ENCODE results near the gene BICRA.

Gene BICRA

GRCh38 chr19:47694466-47695273, 85.7 kb downstream of the BICRA start:
- H3K4me1 ChIP-seq (ENCODE audit: insufficient read depth, low read length): no peaks in the 10 kb centered on the region
- H3K9ac ChIP-seq (ENCODE audit: low read depth, low read length): no peak overlapping the region
- H3K9me3 ChIP-seq (ENCODE audit: control insufficient read depth, insufficient read depth, low read length): no peaks in the 10 kb centered on the region
- H3K36me3 ChIP-seq (ENCODE audit: insufficient read depth, low read length): peaks cover 12% of the 10 kb centered on the region; the same call in 1 of the 2 replicates

- no peaks in the 10 kb centered on the region for H3K4me1 ChIP-seq (ENCODE audit: insufficient read depth, low read length)
- peaks cover 19% of the 10 kb centered on the region for H3K36me3 ChIP-seq (ENCODE audit: insufficient read depth, low read length)
- no peak overlapping the region for H3K9ac ChIP-seq (ENCODE audit: low read depth, low read length)
- H3K9me3 ChIP-seq (ENCODE audit: control insufficient read depth, insufficient read depth, low read length): no peaks in the 10 kb centered on the region
Observed at GRCh38 chr19:47695533-47696262, 86.8 kb downstream of the BICRA start.

DNA sequence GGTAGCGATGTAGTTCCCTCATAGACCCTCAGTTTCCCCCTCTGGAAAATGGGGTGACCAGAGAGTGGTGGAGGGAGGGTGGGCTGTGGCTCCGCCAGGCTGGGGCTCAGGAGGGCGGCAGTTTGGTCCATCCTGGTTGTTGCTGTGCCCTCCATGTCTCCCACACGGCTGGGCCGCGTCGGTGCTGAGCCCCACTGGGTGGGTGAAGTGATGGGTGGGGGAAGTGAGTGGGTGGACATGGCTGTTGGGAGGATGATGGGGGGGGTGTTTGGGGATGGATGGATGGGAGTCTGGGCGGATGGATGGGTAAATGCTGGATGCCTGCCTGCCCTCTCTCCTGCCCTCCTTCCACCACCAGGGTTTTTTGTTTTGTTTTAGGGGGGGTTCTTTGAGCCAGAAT, 87.7 kb downstream of the BICRA start:
- Histone ChIP-seq H3K9me3 (ENCODE audit: control insufficient read depth, insufficient read depth, low read length) (no peaks in the 10 kb centered on the region), H3K36me3 (ENCODE audit: insufficient read depth, low read length) (peaks cover 19% of the 10 kb centered on the region), H3K4me1 (ENCODE audit: insufficient read depth, low read length) (no peaks in the 10 kb centered on the region), H3K9ac (ENCODE audit: low read depth, low read length) (no peak overlapping the region)

GRCh38 chr19:47697863-47698609, 89.1 kb downstream of the BICRA start:
- peaks cover 14% of the 10 kb centered on the region for H3K36me3 ChIP-seq (ENCODE audit: insufficient read depth, low read length)
- no peak overlapping the region for H3K9ac ChIP-seq (ENCODE audit: low read depth, low read length)
- no peaks in the 10 kb centered on the region for H3K9me3 ChIP-seq (ENCODE audit: control insufficient read depth, insufficient read depth, low read length)

DNA sequence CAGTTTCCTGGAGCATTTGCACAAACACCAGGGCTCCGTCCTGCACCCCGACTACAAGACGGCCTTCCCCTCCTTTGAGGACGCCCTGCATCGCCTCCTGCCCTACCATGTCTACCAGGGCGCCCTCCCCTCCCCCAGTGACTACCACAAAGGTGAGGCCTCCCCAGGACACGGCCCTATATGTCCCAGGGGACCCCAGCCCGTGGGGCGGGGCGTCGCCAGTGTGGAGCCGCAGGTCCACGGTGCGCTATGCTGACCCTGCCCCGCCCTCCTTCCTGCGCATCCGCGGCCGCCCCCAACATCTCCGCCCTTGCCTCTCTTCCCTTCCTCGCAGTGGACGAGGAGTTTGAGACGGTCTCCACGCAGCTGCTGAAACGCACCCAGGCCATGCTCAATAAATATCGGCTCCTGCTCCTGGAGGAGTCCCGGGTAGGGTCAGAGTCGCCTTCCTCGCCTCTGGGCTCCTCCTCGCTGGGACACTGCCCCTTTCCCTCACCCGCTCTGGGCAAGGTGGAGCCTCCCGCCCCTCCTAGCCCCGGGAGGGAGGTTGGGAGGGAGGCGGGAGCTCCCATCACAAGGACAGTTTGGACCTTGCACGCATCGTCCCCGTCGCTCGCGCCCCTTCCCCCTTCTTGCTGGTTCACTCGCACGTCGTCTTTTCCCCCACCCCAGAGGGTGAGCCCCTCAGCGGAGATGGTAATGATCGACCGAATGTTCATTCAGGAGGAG, 89.9 kb downstream of the BICRA start:
- no peak overlapping the region for H3K9ac ChIP-seq (ENCODE audit: low read depth, low read length)
- H3K9me3 ChIP-seq (ENCODE audit: control insufficient read depth, insufficient read depth, low read length): no peaks in the 10 kb centered on the region
- no peaks in the 10 kb centered on the region for H3K4me1 ChIP-seq (ENCODE audit: insufficient read depth, low read length)
- peaks cover 14% of the 10 kb centered on the region for H3K36me3 ChIP-seq (ENCODE audit: insufficient read depth, low read length)

More at GRCh38 chr19:47697863-47698609, 89.1 kb downstream of the BICRA start:
- no peaks in the 10 kb centered on the region for H3K4me1 ChIP-seq (ENCODE audit: insufficient read depth, low read length)

GRCh38 chr19:47699360-47699917, 90.5 kb downstream of the BICRA start:
- H3K36me3 ChIP-seq (ENCODE audit: insufficient read depth, low read length): peaks cover 14% of the 10 kb centered on the region
- no peak overlapping the region for H3K9ac ChIP-seq (ENCODE audit: low read depth, low read length)
- no peaks in the 10 kb centered on the region for H3K9me3 ChIP-seq (ENCODE audit: control insufficient read depth, insufficient read depth, low read length)
- H3K4me1 ChIP-seq (ENCODE audit: insufficient read depth, low read length): no peaks in the 10 kb centered on the region

GRCh38 chr19:47700934-47701716, 92.2 kb downstream of the BICRA start:
- no peaks in the 10 kb centered on the region for H3K9me3 ChIP-seq (ENCODE audit: control insufficient read depth, insufficient read depth, low read length)
- H3K36me3 ChIP-seq (ENCODE audit: insufficient read depth, low read length): peaks cover 13% of the 10 kb centered on the region
- H3K9ac ChIP-seq (ENCODE audit: low read depth, low read length): no peak overlapping the region
- H3K4me1 ChIP-seq (ENCODE audit: insufficient read depth, low read length): no peaks in the 10 kb centered on the region

DNA sequence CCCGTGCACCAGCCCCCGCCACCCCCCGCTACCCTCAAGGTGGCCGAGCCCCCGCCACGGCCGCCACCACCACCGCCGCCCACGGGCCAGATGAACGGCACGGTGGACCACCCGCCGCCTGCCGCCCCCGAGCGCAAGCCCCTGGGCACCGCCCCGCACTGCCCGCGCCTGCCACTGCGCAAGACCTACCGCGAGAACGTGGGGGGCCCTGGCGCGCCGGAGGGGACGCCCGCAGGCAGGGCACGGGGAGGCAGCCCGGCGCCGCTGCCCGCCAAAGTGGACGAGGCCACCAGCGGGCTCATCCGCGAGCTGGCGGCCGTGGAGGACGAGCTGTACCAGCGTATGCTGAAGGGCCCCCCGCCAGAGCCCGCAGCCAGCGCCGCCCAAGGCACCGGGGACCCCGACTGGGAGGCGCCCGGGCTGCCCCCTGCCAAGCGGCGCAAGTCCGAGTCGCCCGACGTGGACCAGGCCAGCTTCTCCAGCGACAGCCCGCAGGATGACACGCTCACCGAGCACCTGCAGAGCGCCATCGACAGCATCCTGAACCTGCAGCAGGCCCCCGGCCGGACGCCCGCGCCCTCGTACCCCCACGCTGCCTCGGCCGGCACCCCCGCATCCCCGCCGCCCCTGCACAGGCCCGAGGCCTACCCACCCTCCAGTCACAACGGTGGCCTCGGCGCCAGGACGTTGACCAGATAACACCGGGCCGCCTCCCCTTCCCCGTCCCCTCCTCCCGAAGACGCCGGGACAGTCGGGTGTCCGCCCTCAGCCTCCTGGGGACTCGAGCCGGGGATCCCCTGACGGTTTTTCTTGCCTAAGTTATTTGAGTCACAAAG, 93.0 kb downstream of the BICRA start:
- Histone ChIP-seq H3K36me3 (ENCODE audit: insufficient read depth, low read length) (peaks cover 10% of the 10 kb centered on the region), H3K9me3 (ENCODE audit: control insufficient read depth, insufficient read depth, low read length) (no peaks in the 10 kb centered on the region), H3K4me1 (ENCODE audit: insufficient read depth, low read length) (no peaks in the 10 kb centered on the region), H3K9ac (ENCODE audit: low read depth, low read length) (no peak overlapping the region)

DNA sequence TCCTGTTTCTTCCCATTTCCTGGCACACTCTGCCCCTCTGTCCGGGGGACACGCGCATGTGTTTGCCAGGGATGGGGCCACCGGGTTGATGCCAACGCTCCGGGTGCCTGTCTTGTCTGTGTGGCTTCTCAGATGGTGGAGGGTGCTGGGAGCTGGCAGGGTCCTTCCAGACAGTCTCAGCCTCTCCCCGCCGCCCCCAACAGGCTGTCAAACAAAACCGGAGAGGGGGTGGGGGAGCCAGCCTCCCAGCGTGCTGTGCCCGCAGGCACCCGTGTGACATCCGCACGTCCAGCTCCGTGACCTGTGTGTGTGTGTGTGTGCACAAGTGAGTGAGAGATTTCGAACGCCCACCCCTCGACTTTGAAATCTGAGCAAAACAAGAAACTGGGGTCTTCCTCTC, 93.7 kb downstream of the BICRA start:
- H3K9me3 ChIP-seq (ENCODE audit: control insufficient read depth, insufficient read depth, low read length): no peaks in the 10 kb centered on the region
- peaks cover 10% of the 10 kb centered on the region for H3K36me3 ChIP-seq (ENCODE audit: insufficient read depth, low read length)
- no peak overlapping the region for H3K9ac ChIP-seq (ENCODE audit: low read depth, low read length)
- H3K4me1 ChIP-seq (ENCODE audit: insufficient read depth, low read length): no peaks in the 10 kb centered on the region

DNA sequence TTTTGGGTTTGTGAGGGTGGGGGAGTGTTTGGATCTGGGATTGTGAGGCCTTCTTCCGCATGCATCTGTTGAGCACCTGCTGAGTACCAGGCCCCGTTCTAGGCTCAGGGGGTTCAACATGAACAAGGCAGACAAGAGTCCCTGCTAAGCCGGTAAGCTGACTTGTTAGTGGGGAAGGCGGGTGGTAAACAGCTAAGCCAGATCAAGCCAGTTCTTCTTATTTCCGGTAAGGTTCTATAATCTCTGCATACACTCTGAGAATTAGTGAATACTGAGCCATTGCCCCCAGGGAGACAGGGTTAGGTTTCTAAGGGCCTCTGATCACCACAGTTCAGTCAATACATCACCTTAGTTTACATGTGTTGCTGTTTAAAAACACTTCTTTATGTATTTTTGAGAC, 94.4 kb downstream of the BICRA start:
- Histone ChIP-seq H3K4me1 (ENCODE audit: insufficient read depth, low read length) (no peaks in the 10 kb centered on the region), H3K9me3 (ENCODE audit: control insufficient read depth, insufficient read depth, low read length) (no peaks in the 10 kb centered on the region), H3K9ac (ENCODE audit: low read depth, low read length) (no peak overlapping the region), H3K36me3 (ENCODE audit: insufficient read depth, low read length) (peaks cover 10% of the 10 kb centered on the region)

GRCh38 chr19:47704024-47704423, 95.1 kb downstream of the BICRA start:
- Histone ChIP-seq H3K4me1 (ENCODE audit: insufficient read depth, low read length) (no peaks in the 10 kb centered on the region), H3K36me3 (ENCODE audit: insufficient read depth, low read length) (peaks cover 10% of the 10 kb centered on the region), H3K9me3 (ENCODE audit: control insufficient read depth, insufficient read depth, low read length) (no peaks in the 10 kb centered on the region), H3K9ac (ENCODE audit: low read depth, low read length) (no peak overlapping the region)

GRCh38 chr19:47704656-47705055, 95.7 kb downstream of the BICRA start:
- Histone ChIP-seq H3K36me3 (ENCODE audit: insufficient read depth, low read length) (peaks cover 8% of the 10 kb centered on the region), H3K9me3 (ENCODE audit: control insufficient read depth, insufficient read depth, low read length) (no peaks in the 10 kb centered on the region), H3K9ac (ENCODE audit: low read depth, low read length) (no peak overlapping the region), H3K4me1 (ENCODE audit: insufficient read depth, low read length) (no peaks in the 10 kb centered on the region)
